Prostate gland (tissue), 2 donors: ENCODE results near the gene ARHGEF4.

Experiments used
- CTCF ChIP-seq, 4 experiments: fragments of 200-600 bp in 2 of 4; fragments of 450-650 bp in 2 of 4; sonication (generic) in 2 of 4; IDR thresholded peaks; 1 replicate in 3 of 4; 2 replicates in 1 of 4; pipeline ENCODE4 v1.5.1; 2016 to 2019; ENCODE audit warnings: antibody characterized with exemption in 4 of 4, mild to moderate bottlenecking in 2 of 4, moderate library complexity in 2 of 4
- POLR2A ChIP-seq: fragments of 450-650 bp; IDR thresholded peaks from one replicate; pipeline ENCODE4 v1.6.1; 2016; ENCODE audit warnings: antibody characterized with exemption, mild to moderate bottlenecking
- POLR2AphosphoS5 ChIP-seq: sonication (generic); formaldehyde crosslinking; IDR thresholded peaks from one replicate; pipeline ENCODE4 v1.6.1; 2017; ENCODE audit warnings: antibody characterized with exemption

- TF ChIP-seq POLR2A (no peak), POLR2AphosphoS5 (no peak), CTCF (IDR thresholded peaks at IDR 0.05) (no peak)
These were observed 202.8 kb downstream of the ARHGEF4 start for GRCh38 chr2:131039535-131039907.
